HG02885 (cell line): ENCODE data around the gene SLC6A9.

ENCODE experiments used
- ATAC-seq: cut with Tn5 transposase; IDR thresholded peaks from one replicate; pipeline ENCODE4 v1.9.1; 2021; ENCODE audit warnings: mild to moderate bottlenecking; ENCODE audit not compliant: unreplicated experiment, poor library complexity

SLC6A9 gene

DNA sequence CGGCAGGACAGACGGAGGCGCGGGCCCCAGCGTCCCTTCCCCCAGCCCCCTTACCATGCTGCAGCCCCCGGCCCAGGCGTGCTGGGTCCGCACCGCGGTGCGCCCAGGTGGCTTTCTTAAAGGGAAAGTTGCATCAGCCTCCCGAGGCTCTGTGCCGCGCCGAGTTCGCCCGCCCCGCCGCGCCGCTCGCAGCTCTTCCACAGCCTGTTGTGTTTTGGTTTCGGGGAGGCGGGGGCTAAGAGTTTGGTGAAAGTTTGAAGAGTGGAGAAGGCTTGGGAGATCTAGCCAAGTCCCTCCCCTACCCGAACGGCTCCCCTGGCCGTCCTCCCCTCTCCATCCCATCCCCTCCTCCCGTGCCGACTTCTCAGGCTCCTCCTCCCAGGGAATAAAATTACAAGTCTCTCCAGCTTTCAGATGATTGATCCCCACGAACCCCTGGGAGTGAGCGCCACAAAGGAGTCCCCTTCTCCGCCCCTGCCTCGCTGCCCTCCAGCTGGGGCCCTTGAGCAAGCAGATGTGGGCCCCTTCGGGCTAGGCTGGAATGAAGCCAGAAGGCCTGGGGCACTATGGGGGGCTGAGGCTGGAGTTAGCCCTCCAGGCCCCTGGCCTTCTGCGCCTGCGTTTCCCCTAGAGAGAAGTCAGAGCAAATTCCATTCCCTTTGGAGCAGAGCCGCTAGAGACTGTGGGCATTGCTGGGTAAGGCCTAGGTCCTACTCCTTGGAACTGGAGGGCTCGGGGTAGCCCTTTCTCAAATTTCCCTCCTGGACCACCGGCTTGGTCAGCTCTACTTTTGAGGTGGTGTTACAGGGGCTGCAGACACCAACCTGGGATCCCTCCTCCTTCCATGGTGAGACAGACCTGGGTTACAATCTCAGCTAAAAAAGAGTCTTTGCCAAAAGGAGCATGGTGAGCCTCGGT is at the start of gene SLC6A9:
TSS of gene SLC6A9 (minus strand) at position 211 of the 918 bp plus-strand sequence. CDS start 7,185 bp downstream, outside the sequence.
- ATAC-seq, result no peak

- no peak for ATAC-seq
Observed at GRCh38 chr1:44079566-44079965, 48.3 kb upstream of the SLC6A9 start.

DNA sequence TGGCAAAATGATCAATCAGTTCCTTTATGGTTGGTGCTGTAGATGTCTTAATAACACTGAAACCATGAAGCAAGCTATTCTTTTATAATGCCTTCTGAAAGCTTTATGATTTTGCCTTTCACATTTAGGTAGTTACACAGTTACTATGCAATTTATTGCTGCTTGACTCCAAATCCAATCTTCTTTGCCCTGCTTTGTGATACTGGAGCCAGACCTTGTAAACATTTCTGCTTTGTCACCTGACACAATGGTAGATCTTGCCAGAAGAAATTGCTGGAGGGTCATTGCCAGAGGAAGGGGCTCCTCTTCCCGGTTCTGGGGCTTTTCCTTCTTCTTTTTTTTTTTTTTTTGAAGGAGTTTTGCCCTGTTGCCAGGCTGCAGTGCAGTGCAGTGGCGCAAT is 46.8 kb upstream of the SLC6A9 start:
- no peak for ATAC-seq

DNA sequence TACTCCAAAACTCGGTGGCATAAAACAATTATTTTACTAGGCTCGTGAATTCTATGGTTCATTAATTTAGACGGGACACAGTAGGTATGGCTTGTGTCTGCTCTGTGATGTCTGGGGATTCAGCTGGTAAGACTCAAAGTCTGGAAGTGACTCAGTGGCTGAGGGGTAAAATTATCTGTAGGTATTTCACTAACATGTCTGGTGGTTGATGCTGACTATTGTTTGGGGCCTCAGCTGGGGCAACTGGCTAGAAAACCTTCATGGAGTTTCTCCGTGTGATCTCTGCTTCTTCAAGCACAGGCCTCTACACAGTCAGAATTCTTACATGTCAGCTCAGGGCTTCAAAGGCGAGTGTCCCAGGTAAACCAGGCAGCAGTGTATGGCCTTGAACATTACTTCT is 46.2 kb upstream of the SLC6A9 start:
- ATAC-seq, result no peak

GRCh38 chr1:44076066-44076465 is 44.8 kb upstream of the SLC6A9 start:
- ATAC-seq, result no peak

DNA sequence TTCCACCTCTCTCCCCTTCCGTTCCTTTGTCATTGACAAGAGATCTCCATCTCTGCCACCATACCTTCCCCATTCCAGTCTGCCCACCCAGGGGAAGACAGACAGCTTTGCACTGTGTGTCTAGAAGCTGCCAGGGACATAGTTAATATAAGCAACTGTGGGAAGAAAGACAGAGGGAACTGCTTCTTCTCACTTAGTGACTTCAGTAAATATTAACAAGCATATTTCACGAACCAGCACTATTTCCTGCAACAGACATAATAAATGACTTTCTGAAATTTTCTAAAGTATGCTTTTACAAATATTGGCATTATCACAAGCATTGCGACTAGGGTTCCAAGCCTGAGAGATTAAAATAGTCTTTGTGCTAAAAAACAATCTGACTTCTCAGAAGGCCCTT is 43.2 kb upstream of the SLC6A9 start:
- no peak for ATAC-seq

DNA sequence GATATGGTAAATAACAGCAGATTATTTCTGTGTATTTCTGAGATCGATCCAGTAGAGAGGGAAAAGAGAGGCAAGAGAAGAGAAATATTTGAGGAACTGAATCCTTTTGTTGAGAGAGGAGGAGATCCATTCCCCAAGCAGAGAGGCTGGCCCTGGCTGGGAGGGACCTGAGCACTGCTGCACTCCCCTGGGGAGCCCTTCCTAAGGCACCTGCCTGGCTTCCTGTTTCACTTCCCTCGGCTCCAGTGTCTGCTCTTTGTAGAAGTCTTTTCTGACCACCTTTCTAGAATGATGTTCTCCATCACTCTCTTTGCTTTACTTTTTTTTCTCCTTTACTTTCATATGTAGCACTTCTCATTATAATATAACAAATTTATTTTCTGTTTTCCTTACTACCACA is 42.3 kb upstream of the SLC6A9 start:
- ATAC-seq, result no peak

- ATAC-seq, result no peak
Observed at GRCh38 chr1:44072821-44073220, 41.6 kb upstream of the SLC6A9 start.

- no peak for ATAC-seq
Observed at GRCh38 chr1:44072204-44072603, 40.9 kb upstream of the SLC6A9 start.

DNA sequence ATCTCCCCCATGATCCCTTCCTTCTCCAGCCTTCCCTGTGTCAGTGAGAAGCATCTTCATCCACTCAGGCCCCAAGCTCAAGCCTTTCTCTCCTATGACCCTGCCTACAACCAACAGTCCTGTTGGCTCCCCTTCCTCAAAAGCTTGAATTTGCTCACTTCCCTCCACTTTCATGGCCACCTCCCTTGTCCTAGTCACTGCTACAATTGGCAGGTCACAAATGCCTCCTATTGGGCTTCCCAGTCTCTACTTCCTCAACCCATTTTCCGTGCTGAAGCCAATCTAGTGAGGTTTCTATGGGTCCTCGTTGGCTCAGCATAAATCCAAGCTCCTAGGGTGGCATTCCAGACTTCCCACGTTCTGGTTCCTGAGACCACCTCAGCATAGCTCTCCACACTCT is 40.2 kb upstream of the SLC6A9 start:
- ATAC-seq, result no peak

DNA sequence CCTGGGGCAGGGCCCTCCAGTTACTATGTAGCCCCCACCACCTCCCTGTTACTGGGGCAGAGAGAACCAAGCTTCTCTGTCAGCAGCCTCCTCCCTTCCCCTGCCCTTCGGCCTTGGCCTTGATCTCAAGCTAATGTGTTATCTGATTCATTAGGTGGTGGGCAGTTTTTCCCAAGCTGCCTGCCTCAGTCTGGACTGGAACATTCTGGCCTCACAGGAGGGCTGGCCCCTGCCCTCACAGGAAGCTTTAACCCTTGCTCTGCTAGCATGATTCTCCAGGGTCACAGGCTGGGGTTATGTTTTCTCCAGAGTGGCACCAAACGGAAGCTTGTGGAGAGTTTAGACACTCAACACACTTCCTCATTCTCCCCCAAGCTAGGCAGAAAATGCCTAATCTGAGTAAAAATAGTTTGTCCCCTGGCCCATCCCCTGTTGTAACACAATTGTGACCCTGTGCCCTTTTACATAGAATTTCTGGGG is 37.2 kb upstream of the SLC6A9 start:
- no peak for ATAC-seq

- no peak for ATAC-seq
Observed at GRCh38 chr1:44067266-44068250, 36.3 kb upstream of the SLC6A9 start.

DNA sequence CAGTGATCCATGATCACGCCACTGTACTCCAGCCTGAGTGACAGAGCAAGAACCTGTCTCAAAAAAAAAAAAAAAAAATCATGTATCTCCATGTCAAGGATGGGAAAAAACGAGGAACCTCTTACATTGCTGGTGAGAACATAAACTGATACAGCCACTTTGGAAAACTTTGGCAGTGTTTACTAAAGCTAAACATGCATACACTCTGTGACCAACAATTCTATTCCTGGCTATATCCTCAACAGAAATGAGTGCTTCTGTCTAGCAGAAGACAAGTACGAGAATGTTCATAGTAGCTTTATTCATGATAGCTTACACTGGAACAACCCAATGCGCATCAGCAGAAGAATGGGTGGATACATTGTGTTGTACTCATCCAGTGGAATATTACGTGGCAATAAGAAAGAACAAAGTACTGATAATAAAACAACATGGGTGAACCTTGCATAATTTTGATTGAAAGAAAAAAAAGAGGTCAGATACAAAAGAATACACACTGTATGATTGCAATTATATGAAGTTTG is 31.5 kb upstream of the SLC6A9 start:
- no peak for ATAC-seq

GRCh38 chr1:44061857-44062256 is 30.6 kb upstream of the SLC6A9 start:
- ATAC-seq, result no peak

DNA sequence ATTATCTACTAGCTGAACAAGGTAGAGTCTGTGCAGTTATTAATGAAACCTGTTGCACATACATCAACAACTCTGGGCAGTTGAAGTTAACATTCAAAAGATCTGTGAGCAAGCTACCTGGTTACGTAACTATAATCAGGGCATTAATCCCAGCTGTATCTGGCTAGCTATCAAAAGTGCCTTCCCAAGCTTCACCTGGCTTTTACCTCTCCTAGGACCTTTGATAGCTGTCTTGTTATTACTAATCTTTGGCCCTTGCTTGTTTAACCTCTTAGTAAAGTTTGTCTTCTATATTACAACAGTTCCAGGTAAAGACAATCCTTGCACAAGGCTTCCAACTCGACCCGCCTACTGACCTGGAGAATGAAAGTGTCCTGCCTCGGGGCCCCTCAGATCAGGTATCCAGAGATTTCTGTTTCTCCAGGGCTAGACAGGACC is 29.6 kb upstream of the SLC6A9 start:
- no peak for ATAC-seq

DNA sequence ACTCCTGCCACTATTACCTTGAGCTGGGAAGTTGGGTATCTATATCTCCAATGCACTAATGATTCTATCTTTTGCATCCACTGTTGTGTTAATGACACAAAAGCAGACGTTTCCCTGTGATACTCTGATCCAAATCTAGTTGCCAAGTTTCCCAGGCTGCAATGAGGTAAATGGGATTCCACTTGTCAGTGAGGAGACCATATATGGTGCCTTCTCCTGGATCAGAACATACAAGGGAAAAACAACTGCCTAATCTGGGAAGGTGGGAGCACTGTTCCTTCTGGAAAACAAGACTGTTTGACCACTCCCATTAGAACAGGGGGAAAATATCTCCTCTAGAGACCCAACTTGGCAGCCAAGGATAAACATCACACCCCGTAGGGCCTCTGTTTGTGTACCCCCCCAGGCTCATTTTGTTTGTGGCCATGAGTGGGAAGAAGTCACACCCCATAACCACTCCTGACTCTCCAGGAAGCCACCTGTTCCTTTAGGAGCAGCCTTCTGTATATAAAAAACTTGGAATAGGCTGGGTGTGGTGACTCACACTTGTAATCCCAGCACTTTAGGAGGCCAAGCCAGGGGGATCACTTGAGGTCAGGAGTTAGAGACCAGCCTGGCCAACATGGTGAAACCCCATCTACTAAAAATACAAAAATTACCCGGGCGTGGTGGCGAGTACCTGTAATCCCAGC is 28.5 kb upstream of the SLC6A9 start:
- no peak for ATAC-seq

DNA sequence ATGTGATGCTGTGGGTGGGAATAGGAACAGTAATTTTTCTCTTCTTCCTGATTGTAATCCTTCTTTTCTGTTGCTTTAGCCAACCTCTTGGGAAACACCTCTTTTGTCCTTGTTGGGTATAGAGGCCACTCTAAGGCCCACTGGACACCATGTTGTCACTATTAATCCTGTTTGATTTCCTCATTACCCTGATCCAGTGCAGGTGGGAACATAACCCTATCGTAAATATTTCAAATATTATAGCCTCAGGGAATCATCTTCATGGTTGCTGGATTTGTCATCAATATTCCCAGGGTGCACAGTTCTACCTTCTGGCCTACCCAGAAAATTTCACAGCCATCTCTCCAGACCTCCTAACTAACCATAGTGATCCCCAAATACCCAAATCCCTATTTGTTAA is 27.9 kb upstream of the SLC6A9 start:
- ATAC-seq, result no peak

GRCh38 chr1:44057293-44057692 is 26.0 kb upstream of the SLC6A9 start:
- ATAC-seq, result no peak

DNA sequence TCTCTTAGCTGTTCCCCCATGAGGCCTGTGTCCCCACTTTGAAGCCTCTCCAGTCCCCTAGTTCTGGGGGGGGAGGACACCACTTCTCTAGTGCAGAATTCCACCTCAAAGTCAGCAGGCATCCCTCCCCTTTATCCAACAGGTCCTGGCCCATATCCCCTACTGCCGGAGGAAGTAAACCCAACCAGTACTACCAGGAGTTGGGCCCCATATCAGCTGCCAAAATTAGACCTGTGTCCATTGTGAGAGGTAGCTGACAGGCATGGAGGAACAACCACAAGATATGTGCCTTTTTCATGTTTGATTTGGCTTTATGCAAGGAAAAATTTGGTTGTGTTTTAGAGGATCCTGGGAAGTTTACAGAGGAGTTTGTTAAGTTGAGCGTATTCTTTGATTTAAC is 22.1 kb upstream of the SLC6A9 start:
- ATAC-seq, result no peak

GRCh38 chr1:44050261-44050660 is 19.0 kb upstream of the SLC6A9 start:
- ATAC-seq, result no peak
